ENCODE results near the gene TMEM50A. TPM values are rescaled to one million over a fixed set of nuclear protein-coding genes. Genes with fewer than 3 reads are reported as not detected.

TMEM50A gene
- total RNA-seq, 1 donor from 2014 or later: 95.6 TPM

GRCh38 chr1:25355841-25356395, 17.8 kb downstream of the TMEM50A start:
- no peaks in the 10 kb centered on the region for H3K27me3 ChIP-seq
- no peak overlapping the region for H3K27ac ChIP-seq
- peaks cover 10% of the 10 kb centered on the region for H3K36me3 ChIP-seq
- no peak for DNase-seq (ENCODE audit: low spot score)
- no peaks in the 10 kb centered on the region for H4K20me1 ChIP-seq (ENCODE audit: low read depth)
- TF ChIP-seq CTCF (IDR thresholded peaks at IDR 0.05): no peak
- TF ChIP-seq EZH2 (IDR thresholded peaks at IDR 0.05): no peak
- no peak for TF ChIP-seq EZH2phosphoT487 (IDR thresholded peaks at IDR 0.05)
- no peaks in the 10 kb centered on the region for H3K9me3 ChIP-seq (ENCODE audit: low read depth)
- no peak overlapping the region for H3K4me3 Mint-ChIP-seq
- no peak overlapping the region for H3K9ac ChIP-seq
- H3K4me2 ChIP-seq: no peak overlapping the region
- no peak overlapping the region for H3K27ac Mint-ChIP-seq
- H3K9me3 Mint-ChIP-seq: no peaks in the 10 kb centered on the region
- peaks cover 2% of the 10 kb centered on the region for H3K27me3 Mint-ChIP-seq (ENCODE audit: insufficient read depth, low read depth)
- H3K4me1 Mint-ChIP-seq: no peaks in the 10 kb centered on the region
- H2AFZ ChIP-seq (replicated peaks): no peak overlapping the region
- H3K4me3 ChIP-seq: no peak overlapping the region
- no peaks in the 10 kb centered on the region for H3F3A ChIP-seq (ENCODE audit: low read depth)
- peaks cover 19% of the 10 kb centered on the region for H3K36me3 Mint-ChIP-seq
- H3K4me1 ChIP-seq: no peaks in the 10 kb centered on the region
- no peaks in the 10 kb centered on the region for H3K79me2 ChIP-seq (ENCODE audit: low read depth)

GRCh38 chr1:25356441-25356840, 18.3 kb downstream of the TMEM50A start:
- no peak overlapping the region for H3K4me2 ChIP-seq
- H3K4me3 ChIP-seq: no peak overlapping the region
- Mint-ChIP-seq H3K36me3 (peaks cover 23% of the 10 kb centered on the region), H3K27ac (no peak overlapping the region), H3K4me1 (no peaks in the 10 kb centered on the region), H3K9me3 (no peaks in the 10 kb centered on the region), H3K27me3 (ENCODE audit: insufficient read depth, low read depth) (peaks cover 2% of the 10 kb centered on the region), H3K4me3 (no peak overlapping the region)
- H3K36me3 ChIP-seq: peaks cover 10% of the 10 kb centered on the region
- H3K9ac ChIP-seq: no peak overlapping the region
- DNase-seq (ENCODE audit: low spot score): no peak
- no peak overlapping the region for H3K27ac ChIP-seq
- H3K79me2 ChIP-seq (ENCODE audit: low read depth): no peaks in the 10 kb centered on the region
- TF ChIP-seq CTCF (IDR thresholded peaks at IDR 0.05) (no peak), EZH2 (IDR thresholded peaks at IDR 0.05) (no peak), EZH2phosphoT487 (IDR thresholded peaks at IDR 0.05) (no peak)
- H4K20me1 ChIP-seq (ENCODE audit: low read depth): no peaks in the 10 kb centered on the region
- no peaks in the 10 kb centered on the region for H3K4me1 ChIP-seq
- no peaks in the 10 kb centered on the region for H3K27me3 ChIP-seq
- H3F3A ChIP-seq (ENCODE audit: low read depth): no peaks in the 10 kb centered on the region
- no peaks in the 10 kb centered on the region for H3K9me3 ChIP-seq (ENCODE audit: low read depth)
- H2AFZ ChIP-seq (replicated peaks): no peak overlapping the region

- Histone ChIP-seq H3K4me3 (no peak overlapping the region), H2AFZ (replicated peaks) (no peak overlapping the region), H3K9me3 (ENCODE audit: low read depth) (no peaks in the 10 kb centered on the region), H3K4me1 (no peaks in the 10 kb centered on the region), H4K20me1 (ENCODE audit: low read depth) (no peaks in the 10 kb centered on the region), H3K27me3 (no peaks in the 10 kb centered on the region), H3F3A (ENCODE audit: low read depth) (no peaks in the 10 kb centered on the region), H3K27ac (no peak overlapping the region), H3K9ac (no peak overlapping the region), H3K79me2 (ENCODE audit: low read depth) (no peaks in the 10 kb centered on the region), H3K4me2 (no peak overlapping the region), H3K36me3 (peaks cover 10% of the 10 kb centered on the region)
- Mint-ChIP-seq H3K27ac (no peak overlapping the region), H3K36me3 (peaks cover 26% of the 10 kb centered on the region), H3K4me3 (no peak overlapping the region), H3K27me3 (ENCODE audit: insufficient read depth, low read depth) (peaks cover 2% of the 10 kb centered on the region), H3K4me1 (no peaks in the 10 kb centered on the region), H3K9me3 (no peaks in the 10 kb centered on the region)
- no peak for DNase-seq (ENCODE audit: low spot score)
- no peak for TF ChIP-seq EZH2 (IDR thresholded peaks at IDR 0.05)
Measured at GRCh38 chr1:25356848-25357247, 18.7 kb downstream of the TMEM50A start.
